Left kidney (tissue), 2 donors: ENCODE data around the gene SYTL2. TPM values are rescaled to one million over a fixed set of nuclear protein-coding genes. Genes with fewer than 3 reads are reported as not detected.
"Not testable (repeated sequence)": the region's sequence is repeated elsewhere in the genome, so short reads cannot be mapped to it uniquely, and the experiment has no call there.

Source experiments
- DNase-seq: peaks from one replicate; pipeline ENCODE4 v3.0.0-alpha.2; 2013
- polyA plus RNA-seq: library from polyadenylated mRNA; unstranded; fragments of 120-200 nt; gene quantifications from one replicate; pipeline ENCODE4 v1.2.1, GENCODE V29; 2013; ENCODE audit not compliant: insufficient read length

The SYTL2 gene
- polyA plus RNA-seq, 1 donor = 106 TPM

DNA sequence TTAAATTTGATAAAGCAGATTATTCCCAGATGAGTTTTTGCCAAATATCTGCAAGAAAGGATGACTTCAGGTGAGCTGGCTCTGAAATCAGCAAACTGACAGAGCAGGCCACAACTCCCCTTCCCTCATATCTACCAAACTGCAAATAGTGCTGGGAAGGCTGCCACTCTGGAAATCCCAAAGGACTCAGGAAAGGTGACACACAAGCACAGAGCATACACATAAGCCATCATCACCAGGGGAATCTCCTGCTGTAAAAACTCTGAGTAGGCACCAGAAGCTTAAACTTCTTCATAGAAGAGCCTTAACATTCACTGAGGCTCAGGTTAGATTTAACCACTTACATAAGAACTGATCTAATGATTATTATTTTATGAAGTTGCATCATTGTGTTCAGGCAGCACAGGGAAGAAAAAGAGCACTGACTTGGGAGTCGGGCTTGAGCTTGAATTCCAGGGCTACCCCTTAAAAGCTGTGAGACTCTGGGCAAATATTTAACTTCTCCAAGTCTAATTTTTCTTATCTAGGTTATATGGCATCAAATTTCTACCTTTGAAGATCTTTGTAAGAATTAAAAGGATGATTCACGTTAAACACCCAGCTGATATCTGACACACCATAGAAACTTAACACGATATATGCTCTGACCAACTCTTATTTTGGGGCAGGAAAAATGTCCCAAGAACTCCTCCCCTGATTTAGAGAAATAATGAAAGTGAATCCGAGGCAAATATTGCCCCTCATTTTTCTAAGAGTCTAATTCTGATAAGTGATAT is 15.0 kb downstream of the SYTL2 start:
- DNase-seq = no peak

GRCh38 chr11:85791409-85791990 is 19.4 kb downstream of the SYTL2 start:
- DNase-seq = no peak

DNA sequence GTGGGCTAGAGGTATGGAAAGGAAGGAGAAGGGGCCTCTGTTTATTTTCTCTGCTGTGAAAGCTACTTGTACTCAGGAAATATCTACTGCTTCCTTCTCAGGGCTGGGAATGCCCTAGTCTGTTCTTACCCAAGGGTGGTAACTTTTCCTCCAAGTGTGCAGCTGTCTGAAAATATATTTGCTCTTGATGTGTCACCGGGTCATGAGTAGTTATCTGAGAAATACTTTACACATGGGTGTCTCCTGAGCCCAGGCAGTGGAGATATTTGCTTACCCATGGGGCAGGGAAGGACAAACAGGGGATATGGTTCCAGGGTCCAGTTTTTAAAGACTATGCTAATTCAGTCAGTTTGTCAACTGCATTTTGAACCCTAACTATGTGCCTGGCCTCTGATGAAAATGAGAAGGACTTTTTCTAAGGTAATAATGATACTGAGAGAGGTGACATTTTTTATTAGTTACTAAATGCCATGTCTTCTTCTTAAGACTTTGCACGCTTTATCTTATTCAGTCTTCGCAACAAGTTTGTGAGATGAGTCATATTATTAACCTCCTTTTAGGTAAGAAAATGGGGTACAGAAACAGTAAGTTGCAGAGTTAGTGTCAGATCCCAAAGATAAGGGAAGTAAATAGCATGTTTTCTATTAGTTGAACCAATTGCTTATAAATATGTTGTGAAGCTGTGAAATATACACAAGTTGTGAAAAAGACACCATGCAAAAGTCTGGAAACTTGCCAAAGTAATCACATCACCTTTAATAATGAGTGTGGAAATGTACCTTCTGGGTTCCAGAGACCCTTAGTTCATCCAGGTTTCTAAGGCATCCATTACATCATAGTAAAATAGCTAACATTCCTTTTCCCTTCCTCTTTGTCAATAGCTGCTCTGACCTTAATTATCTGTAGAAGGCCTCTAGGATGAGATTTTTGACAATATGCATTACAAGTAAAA is 22.9 kb downstream of the SYTL2 start:
- no peak for DNase-seq

DNA sequence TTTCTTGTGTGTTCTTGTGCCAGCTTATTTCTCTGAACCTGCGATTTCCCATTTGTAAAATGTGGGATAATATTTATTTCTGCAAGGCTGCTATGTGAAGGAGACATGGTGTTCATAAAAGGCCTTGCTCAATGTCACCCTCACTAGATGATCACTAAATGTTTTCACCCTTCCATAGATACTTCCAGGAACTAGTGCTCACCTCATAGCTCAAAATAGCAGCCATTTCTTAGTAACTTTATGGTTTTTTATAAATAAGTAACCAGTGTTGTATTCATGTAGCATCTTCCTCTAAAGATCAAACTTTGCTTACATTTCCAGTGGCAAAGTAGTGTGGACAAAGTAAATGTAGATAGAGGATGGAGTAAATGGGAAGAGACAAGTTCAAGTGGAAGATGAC is 23.8 kb downstream of the SYTL2 start:
- DNase-seq = no peak

DNA sequence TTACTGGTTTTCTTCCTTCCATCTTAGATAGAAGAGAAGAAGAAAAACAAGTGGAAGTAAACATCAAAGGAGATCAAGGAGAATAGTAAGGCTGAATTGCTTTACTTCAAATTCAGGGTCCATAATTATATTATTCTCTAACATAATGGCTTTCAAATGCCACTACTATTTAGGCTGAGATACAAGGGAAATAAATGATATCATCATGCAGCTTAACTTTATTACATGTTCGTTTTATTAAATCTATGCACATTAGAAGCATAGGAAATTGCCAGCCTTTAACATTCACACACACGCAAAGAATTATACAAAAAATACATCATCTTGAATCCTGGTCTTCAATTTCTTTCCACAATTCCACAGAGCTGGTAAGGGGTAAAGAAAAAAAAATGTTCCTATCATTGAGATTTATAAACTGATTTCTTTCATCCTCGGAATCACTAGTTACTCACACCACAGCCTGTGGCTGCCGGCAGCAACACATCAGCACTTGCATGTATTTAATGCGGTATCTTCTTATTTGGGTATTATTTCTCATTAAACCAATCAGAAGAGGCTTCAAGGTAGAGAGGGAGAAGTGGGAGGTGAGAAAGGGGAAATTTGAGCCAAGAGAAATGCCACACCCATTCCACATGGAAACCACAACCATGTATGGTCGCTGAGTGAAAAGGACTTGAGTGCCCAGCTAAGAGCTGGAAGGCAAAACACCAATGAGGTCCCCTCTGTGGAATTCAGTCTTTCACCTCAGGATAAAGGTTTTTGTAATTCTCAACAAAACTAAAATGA is 26.3 kb downstream of the SYTL2 start:
- no peak for DNase-seq

DNA sequence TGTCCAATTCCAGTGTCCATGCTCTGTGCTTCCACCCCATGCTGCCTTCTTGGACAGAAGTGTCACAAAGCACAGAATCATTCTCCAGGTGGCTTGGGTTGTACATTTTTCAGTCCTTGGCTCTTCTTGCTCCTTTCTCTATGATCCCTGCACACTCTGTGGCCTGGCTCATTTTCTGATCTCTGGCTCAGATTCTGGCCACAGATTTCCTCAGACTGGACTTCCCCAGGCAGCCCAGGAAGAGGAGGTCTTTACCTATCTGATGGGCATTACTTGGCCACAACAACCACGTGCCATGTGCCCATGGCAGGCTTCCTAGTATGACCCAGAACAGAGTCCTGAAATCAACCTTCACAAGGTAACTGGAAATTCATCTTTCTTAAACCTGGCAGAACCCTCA is 27.2 kb downstream of the SYTL2 start:
- DNase-seq = no peak

- DNase-seq = not testable (repeated sequence)
Observed at GRCh38 chr11:85780780-85781517, 30.0 kb downstream of the SYTL2 start.

DNA sequence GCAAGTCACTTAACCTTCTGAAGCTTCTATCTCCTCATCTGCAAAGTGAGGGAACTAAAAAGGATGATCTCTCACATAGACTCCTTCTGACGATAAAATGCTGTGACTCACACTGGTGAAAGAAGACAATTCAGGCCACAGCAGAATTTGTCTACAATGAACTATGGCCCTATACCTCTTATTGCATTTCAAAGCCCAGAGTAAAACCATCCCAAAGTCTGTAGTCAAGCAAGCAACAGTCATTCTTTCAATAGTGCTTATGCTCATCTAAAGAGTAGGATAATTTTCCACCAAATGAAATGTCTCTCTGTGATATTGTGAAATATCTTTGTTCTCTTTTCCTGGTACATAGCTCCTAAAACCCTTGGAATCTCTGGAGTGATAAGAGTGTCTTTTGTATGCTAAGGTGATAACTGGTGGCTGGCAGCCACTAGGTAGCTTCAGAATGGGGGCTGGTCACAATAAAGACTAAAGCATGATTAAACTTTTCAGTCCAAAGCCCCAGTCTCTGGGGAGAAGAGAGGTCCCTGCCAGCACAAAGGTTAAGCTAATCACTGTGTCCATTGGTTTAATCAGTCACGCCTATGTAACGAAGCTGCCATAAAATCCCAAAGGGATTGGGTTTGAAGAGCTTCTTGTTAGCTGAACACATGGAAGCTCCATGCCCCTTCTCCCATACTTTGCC is 30.8 kb downstream of the SYTL2 start:
- no peak for DNase-seq

GRCh38 chr11:85777603-85777972 is 33.4 kb downstream of the SYTL2 start:
- DNase-seq = not testable (repeated sequence)

DNA sequence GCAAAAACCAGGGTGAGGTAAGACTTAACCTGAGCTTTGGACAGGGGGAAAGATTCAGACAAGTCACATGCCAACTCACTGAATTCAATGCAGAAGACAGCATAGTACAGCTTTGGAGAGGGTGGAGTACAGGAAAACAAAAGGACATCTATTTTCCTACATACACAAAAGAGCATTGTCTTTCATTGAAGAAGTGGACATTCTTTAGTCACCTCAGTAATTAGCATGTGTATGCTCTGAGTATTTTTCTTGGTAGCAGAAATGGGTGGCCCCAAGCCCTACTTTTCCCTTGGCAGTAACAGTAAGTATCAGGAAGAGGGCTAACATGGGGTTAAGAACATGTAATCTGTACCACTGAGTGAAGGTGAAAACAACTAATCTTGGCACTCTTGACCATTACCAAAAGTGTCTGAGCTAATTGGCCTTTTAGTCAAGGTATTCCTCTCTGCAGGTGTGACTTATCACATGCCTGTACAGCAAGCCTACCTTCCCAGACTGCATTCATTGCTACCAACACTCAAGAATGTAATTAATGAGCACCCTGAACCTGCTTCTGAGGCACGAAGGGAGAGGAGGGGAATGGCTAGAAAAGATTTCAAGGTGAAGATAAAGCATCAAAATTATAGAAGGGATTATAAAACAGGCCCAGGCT is 33.9 kb downstream of the SYTL2 start:
- DNase-seq = no peak

DNA sequence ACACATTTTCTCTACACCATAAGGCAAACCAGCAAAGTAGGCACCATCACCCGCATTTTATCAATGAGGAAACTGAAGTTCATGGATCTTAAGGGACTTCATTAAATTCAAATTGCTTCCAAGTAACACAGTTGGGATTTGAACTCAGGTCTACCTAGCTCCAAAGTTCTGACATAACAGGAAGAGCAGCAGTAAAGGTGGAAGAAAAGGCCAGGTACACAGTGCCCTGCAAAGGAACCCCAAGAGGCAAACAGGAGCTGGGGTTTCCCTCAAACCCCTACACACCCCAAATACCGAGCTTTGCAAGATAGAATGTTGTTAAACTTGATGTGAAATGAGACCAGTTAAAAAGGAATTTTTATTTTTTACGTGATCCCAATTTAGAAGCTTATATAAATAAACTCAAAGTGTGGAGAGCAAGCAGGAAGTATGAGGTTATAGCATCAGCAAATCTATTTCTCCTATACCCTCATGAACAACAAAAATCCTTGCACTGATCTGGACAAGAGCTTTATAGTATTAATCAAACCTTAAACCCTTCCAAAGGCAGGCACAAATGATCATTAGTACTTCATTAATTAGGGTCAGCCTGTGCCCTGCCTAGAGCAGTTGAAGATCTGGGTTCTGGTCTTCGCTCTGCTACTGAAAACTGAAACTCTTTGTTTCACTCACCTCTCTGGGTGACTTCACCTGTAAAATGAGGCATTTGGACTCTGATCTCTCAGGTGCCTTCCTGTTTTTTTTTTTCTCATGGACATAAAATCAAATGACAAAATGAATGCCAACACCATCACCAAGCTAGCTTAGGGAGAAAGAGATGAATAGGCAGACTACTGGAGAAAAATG is 36.5 kb downstream of the SYTL2 start:
- DNase-seq = no peak

GRCh38 chr11:85772695-85773094 is 38.2 kb downstream of the SYTL2 start:
- DNase-seq = peak; percentile 43

- no peak for DNase-seq
Observed at GRCh38 chr11:85771568-85771967, 39.4 kb downstream of the SYTL2 start.

- no peak for DNase-seq
Observed at GRCh38 chr11:85769771-85770170, 41.2 kb downstream of the SYTL2 start.

GRCh38 chr11:85768473-85769146 is 42.3 kb downstream of the SYTL2 start:
- DNase-seq = no peak

DNA sequence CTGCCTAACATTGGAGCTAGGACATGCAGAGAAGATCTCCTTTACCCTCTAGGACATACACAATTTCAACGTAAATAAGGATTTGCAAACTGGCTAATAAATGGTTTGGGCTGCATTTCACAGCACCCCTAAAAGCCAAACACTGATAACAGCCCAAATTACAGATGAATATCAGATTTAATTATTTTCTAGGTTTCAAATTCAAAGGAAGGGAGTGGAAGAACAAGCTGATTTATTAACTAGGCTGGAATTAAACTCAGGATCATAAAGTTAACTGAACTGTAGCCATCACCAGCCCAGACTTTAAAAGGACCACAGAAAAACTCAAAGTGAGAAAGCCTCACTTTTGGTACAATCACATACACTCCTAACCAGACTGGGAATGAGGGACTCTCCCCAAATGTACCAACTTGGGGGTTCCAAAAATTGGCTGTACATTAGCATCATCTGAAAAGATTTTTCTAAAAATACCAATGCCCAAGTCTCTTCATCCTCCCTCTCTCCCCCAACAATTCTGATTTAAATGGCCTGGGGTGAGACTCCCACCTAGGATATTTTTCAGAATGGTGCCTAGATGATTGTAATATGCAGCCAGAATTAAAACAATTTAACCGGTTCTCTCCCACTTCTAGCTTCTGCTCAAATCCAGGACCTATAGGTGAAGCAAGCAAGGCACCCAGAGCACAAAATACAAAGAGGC is 43.5 kb downstream of the SYTL2 start:
- peak; percentile 69 for DNase-seq

DNA sequence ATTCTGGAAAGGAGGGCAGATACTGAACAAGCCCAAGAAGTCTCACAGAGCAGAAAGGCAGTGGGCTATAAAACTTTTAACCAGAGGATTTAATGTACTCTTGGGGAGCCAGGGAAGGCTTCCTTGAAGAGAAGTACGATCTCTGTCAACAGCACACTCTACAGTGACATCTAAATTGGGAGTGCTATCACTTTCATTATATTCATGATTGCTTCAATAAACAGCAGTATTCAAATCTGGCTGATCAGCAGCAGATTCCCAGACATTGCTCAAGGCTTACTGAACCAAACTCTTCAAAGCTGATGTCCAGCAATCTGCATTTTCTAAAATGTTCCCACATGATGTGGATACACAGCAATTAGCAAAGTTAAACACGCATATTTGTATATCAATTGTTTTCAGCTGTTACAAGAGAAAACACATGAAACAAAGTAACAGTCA is 44.2 kb downstream of the SYTL2 start:
- DNase-seq = peak; percentile 34

DNA sequence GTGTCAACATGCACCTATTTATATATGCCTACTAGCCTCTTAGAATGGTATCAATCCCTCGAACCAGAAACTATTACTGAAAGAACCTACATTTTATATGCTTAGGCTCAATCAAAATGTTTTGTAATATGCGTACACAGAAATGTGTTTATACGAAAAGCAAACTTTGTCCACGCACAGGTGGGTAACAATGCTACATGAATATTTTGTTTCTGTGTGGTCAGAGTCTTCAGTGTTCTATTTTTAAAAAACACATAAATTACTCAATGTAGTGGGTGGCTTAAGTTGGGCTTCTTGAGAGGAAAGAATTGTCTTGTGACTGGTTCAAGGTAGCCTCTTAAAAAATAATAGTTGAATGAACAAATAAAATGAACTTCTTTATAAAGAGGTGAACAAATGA is 46.1 kb downstream of the SYTL2 start:
- DNase-seq = no peak
